Measurements from ENCODE around the gene UXS1.

- TF ChIP-seq, protein P1, sequence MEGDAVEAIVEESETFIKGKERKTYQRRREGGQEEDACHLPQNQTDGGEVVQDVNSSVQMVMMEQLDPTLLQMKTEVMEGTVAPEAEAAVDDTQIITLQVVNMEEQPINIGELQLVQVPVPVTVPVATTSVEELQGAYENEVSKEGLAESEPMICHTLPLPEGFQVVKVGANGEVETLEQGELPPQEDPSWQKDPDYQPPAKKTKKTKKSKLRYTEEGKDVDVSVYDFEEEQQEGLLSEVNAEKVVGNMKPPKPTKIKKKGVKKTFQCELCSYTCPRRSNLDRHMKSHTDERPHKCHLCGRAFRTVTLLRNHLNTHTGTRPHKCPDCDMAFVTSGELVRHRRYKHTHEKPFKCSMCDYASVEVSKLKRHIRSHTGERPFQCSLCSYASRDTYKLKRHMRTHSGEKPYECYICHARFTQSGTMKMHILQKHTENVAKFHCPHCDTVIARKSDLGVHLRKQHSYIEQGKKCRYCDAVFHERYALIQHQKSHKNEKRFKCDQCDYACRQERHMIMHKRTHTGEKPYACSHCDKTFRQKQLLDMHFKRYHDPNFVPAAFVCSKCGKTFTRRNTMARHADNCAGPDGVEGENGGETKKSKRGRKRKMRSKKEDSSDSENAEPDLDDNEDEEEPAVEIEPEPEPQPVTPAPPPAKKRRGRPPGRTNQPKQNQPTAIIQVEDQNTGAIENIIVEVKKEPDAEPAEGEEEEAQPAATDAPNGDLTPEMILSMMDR (IDR thresholded peaks at IDR 0.05) = no peak
- TF ChIP-seq EZH2 (IDR thresholded peaks at IDR 0.05) (no peak), EZH2phosphoT487 (IDR thresholded peaks at IDR 0.05) (no peak)
Measured at GRCh38 chr2:106127776-106128268, 66.3 kb downstream of the UXS1 start.

Data from neural progenitor cell (in vitro differentiated cells).